GM19328 (cell line): Measurements from ENCODE around the gene TMEM53.
"Not testable (repeated sequence)": the region's sequence is repeated elsewhere in the genome, so short reads cannot be mapped to it uniquely, and the experiment has no call there.

Experiments used
- ATAC-seq: cut with Tn5 transposase; IDR thresholded peaks from one replicate; pipeline ENCODE4 v1.9.1; 2021; ENCODE audit warnings: mild to moderate bottlenecking, moderate library complexity; ENCODE audit not compliant: unreplicated experiment

Gene TMEM53

GRCh38 chr1:44674113-44675000, at the start of gene TMEM53, which contains the start of gene ARMH1:
TMEM53 (minus strand) TSS chr1:44674481; CDS start chr1:44674391, 90 bp downstream.
ARMH1 (plus strand) TSS chr1:44674714; CDS start chr1:44689698, 14,984 bp downstream.
- ATAC-seq = peak; percentile 89

DNA sequence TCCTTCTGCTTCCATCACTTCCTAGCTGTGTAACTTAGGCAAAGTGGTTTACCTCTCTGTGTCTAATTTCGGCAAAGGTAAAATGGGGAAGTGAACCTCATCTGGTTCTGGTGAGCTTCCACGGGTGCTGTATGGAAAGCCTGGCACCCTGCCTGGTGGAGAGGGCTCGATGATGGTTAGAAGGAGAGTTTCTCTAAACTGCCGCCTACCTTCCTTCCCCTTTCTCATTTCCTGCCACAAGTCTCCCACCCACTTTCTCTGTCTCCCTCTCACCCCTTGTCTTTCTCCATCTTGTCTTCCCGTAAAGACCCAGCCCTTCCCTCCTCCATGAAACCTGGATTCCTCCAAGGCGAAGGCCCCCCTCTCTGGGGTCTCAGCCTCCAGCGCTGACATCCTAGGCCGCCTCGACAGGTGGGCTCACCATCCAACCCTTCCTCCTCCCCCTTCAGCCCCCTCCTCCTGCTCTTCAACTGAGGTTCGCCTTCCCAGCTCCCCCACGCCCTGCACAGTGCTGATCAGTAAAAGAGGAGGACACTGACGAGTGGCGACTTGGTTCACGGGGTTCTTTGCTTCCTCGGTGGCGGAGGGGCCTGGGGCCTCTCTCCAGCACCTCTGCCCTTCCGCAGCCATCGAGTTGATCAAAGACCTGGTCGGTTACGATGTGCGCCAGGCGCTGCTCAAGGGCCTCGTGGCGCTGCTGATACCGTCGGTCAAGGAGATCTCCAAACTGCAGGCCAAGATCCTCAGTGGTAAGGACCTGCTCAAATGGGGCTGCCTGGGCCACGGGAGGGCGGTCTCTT, 49.4 kb upstream of the TMEM53 start:
- no peak for ATAC-seq

- no peak for ATAC-seq
Observed at GRCh38 chr1:44723064-44723463, 48.8 kb upstream of the TMEM53 start.

DNA sequence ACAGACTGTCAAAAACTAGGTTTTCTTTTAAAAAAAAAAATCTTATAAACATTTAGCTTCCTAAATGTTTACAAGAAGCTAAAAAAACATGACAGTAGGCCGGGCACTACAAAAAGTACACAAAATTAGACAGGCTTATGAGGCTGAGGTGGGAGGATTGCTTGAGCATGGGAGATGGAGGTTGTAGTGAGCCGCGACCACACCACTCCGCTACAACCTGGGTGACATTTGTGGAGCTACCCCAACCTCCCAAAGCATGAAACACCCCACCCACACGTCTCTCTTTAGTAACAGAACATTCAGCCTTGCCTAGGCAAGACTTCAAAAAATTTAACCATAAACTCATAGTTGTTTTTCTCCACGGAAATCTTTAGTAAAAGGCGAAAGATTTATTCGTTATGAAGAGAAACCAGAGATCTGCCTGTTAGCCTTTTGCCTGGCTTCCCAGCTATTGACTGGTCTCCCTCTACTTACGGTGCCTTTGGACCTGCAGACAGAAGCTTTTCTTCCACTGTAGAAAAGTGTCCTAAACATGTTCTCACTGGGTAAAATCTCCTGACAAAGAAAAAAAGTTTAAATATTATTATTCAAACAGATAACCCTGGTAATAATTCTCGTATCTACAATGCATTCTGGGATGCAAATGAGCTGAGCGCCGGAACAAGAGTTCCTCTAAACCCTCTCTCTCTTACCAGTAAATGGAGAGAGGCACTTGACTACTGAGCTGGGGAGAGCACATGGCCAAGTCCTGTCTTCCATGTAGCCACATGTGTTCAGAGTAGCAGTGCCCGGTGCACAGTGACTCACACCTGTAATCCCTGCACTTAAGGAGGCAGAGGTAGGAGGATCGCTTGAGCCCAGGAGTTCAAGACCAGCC, 47.4 kb upstream of the TMEM53 start:
- ATAC-seq = peak; percentile 63

DNA sequence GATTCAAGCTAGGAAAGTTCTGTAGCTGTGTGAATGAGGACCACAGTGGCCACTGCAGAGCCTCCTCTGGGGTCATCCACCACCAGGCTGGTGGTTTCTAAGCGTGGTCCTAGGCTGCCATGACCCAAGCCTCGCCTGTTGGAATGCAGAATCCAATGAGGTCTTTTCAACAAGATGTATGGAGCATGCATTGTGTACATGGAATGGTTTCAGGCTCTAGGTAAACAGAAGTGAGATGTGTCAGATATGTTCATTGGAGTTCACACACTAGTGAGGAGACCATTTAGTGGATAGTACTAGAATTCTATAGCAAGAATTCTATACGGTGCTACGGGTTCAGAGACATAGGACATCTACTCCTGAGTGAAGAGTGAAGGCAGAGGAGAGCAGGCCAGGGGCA, 46.0 kb upstream of the TMEM53 start:
- no peak for ATAC-seq

DNA sequence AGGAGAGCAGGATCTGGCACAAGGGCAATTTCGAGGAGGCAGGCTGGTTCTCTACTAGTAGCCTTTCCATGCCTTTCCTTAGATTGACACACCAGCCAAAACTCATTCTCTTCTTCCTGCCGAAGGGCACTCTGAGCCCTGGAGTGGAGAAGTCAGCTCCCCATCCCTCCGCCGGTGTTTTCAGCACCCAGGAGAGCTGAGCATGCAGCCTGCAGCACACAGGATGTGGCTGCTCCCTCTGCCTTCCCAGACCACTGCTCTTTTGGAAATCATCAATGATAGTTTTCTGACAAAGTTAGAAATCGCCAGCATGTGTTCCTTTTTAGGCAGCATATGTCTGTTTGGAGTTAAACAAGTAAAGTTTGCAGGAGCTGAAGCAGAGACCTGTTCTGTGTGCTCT, 45.0 kb upstream of the TMEM53 start:
- no peak for ATAC-seq

DNA sequence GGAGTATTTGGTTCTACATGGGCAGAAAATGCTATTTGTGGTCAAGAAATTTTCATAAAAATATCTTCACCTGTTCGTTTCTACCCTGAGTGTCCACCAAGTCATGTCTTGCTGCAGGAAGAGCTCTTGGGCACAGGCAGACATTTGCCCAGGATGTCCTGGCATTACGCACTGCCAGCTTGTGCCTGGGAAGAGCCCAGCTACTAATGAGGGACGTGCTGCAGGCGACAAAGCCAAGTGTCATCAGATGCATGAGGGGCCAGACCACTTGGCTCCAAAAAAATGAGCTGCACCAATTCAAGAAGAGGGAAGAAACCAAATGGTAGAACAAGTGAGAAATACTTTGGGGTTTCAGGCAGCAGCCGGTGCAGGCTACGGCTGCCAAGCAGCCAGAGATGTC, 43.8 kb upstream of the TMEM53 start:
- no peak for ATAC-seq

- ATAC-seq = no peak
Observed at GRCh38 chr1:44717653-44718052, 43.4 kb upstream of the TMEM53 start.

GRCh38 chr1:44717156-44717555, 42.9 kb upstream of the TMEM53 start:
- ATAC-seq = no peak

DNA sequence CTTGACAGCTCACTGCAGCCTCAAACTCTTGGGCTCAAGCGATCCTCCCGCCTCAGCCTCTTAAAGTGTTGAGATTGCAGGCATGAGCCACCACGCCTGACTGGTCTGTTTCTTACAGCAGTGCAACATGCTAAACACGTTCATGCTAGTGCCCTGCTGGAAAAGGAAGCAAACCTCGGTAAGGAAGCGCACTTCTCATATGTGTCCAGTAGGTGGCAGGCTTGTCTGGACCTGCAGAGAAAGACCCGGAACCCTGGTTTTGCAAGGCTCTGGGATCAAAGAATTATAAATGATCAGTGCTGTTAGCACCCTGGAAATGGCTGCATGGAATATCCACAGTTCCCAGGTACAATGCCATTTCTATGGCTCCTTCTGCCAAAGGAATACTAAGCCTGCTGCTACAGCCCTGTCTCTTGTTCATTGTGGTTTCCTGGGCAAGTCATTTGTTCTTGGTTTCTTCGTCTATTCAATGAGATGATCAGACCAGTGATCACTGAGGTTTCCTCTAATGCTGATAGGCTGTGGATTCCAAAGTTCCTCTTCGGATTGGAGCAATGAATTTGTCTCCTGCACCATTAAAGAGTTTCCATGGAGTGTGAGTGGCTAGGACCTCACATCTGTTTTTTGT, 40.8 kb upstream of the TMEM53 start:
- ATAC-seq = no peak

DNA sequence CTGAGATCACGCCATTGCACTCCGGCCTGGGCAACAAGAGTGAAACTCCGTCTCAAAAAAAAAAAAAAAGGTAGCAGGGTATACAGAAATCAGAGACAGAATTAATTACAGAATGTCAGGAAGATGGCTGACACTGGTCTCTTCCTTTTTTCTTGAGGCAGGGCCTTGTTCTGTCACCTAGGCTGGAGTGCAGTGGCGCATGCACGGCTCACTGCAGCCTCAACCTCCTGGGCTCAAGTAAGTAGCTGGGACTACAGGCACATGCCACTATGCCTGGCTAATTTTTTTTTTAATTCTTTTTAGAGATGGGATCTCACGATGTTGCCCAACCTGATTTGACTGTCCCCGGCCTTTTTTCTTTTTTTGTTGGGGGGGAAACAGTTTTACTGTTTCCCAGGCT, 40.3 kb upstream of the TMEM53 start:
- no peak for ATAC-seq

DNA sequence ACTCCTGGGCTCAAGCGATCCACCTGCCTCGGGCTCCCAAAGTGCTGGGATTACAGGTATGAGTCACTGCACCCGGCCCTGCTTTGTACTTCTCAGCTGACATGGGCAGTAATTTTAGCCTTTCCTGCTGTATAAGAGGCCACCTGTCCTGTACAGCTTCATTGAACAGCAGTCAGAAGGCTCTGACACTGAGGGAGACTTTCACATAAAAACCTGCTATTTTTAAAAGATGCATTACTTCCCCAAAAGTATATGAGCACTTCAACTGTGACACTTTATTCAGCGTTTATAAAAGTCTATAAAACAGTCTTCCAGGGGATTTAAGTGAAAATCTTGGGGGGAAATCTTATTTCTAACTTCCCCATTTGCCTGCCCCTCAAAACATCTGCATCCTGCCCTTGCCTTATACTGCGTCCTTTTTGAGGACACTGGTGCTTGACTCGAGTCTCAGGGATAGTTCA, 39.1 kb upstream of the TMEM53 start:
- no peak for ATAC-seq

GRCh38 chr1:44707959-44708831, 33.9 kb upstream of the TMEM53 start:
- no peak for ATAC-seq

DNA sequence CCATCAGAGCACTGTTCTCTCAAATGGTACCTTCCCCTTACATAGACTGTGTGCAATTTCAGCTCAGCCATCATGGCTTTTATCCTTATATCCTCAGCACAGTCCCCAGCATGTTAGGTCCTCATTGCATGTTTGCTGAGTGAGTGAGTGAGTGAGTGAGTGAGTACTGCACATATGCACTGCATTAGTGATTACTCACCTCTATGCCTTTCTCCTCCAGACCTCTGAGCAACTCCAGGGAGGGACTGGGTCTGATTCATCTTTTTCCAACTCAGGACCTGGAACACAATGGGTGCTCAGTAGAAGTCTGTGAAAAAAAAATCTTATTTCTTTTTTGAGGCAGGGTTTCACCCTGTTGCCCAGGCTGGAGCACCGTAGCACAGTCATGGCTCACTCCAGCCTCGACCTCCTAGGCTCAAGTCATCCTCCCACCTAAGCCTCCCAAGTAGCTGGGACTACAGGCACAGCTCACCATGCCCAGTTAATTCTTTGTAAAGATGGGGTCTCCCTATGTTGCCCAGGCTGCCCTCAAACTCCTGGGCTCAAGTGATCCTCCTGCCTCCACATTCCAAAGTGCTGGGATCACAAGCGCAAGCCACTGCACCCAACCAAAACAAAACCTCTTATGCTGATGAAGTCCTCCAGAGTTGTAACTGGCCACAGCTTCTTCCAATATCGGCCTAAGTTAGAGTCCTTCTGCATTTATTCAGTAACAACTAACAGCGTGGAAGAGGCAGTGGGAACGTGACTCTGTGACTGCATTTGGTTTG, 33.0 kb upstream of the TMEM53 start:
- ATAC-seq = no peak

GRCh38 chr1:44705938-44706337, 31.7 kb upstream of the TMEM53 start:
- ATAC-seq = no peak

GRCh38 chr1:44705470-44705869, 31.2 kb upstream of the TMEM53 start:
- no peak for ATAC-seq

- ATAC-seq = no peak
Observed at GRCh38 chr1:44701141-44701573, 26.9 kb upstream of the TMEM53 start.

DNA sequence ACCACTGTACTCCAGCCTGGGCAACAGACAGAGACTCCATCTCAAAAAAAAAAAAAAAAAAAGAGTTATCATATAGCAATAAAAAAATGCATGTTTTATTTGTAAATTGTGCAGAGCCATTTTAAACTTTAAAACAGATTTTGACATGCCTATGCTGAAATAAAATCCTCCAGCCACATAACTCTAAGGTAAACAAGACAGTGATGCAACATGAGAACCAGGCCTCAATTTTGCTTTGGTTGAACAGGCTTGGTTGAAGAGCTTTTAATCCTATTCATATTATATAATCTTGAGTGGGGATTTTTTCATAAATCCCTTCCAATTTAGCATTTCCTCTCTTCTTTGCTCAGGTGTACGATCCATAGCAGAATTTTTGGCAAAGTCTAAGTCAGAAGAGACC, 26.3 kb upstream of the TMEM53 start:
- no peak for ATAC-seq

DNA sequence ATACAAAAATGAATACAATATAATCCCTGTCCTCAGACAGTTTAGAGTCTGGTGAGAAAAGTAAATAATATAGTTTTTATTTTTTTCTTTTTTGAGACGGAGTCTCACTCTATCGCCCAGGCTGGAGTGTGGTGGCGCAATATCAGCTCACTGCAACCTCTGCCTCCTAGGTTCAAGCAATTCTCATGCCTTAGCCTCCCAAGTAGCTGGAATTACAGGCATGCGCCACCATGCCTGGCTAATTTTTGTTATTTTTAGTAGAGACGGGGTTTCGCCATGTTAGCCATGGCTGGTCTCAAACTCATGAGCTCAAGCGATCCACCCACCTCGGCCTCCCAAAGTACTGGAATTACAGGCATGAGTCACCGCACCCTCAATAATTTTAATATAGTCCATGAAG, 25.1 kb upstream of the TMEM53 start:
- ATAC-seq = not testable (repeated sequence)
